ENCODE measurements around the gene ACVR1B.
A peak's percentile ranks its signal among the peaks of the same experiment; 100 is the strongest.

GRCh38 chr12:52006726-52007157 lies 55.2 kb downstream of the ACVR1B start, which contains the start of gene TAMALIN:
- TF ChIP-seq CTCF (IDR thresholded peaks at IDR 0.05), result no peak
- TF ChIP-seq POLR2AphosphoS5 (IDR thresholded peaks at IDR 0.05), result peak; percentile 29
- TF ChIP-seq POLR2A (IDR thresholded peaks at IDR 0.05), result peak; percentile 81

Measured in prostate gland (tissue), 2 donors.